H9 (cell line): Measurements from ENCODE around the gene SPRR4. TPM values are rescaled to one million over a fixed set of nuclear protein-coding genes. Genes with fewer than 3 reads are reported as not detected.
"Not testable (repeated sequence)": the region's sequence is repeated elsewhere in the genome, so short reads cannot be mapped to it uniquely, and the experiment has no call there.

ENCODE experiments used
- DNase-seq: peaks from one replicate; pipeline ENCODE4 v3.0.0-alpha.2; 2017
- H2AFZ ChIP-seq: one replicate; pipeline ENCODE4 v1.6.1; 2013; ENCODE audit warnings: mild to moderate bottlenecking, low read length, control low read depth, moderate library complexity
- H2AK5ac ChIP-seq: 2 replicates; pipeline ENCODE4 v1.6.1; 2013; ENCODE audit warnings: low read length, control low read depth, mixed read lengths; ENCODE audit not compliant: insufficient read length
- H2BK120ac ChIP-seq: one replicate; pipeline ENCODE4 v1.6.1; 2013; ENCODE audit warnings: low read depth, mild to moderate bottlenecking, low read length, control low read depth, inconsistent platforms; ENCODE audit not compliant: poor library complexity, severe bottlenecking
- H2BK12ac ChIP-seq: 2 replicates; pipeline ENCODE4 v1.6.1; 2013; ENCODE audit warnings: low read length, control low read depth, mixed read lengths, low read depth; ENCODE audit not compliant: insufficient read length
- H2BK15ac ChIP-seq: 2 replicates; pipeline ENCODE4 v1.6.1; 2013; ENCODE audit warnings: low read depth, low read length, control low read depth
- H2BK20ac ChIP-seq: one replicate; pipeline ENCODE4 v1.6.1; 2013; ENCODE audit warnings: low read depth, mild to moderate bottlenecking, low read length, control low read depth, inconsistent platforms; ENCODE audit not compliant: poor library complexity, severe bottlenecking
- H2BK5ac ChIP-seq: 2 replicates; pipeline ENCODE4 v1.6.1; 2013; ENCODE audit warnings: low read length, control low read depth, mixed read lengths; ENCODE audit not compliant: insufficient read length
- H3K14ac ChIP-seq: 2 replicates; pipeline ENCODE4 v1.6.1; 2013; ENCODE audit warnings: low read length, control low read depth; ENCODE audit not compliant: insufficient read depth
- H3K18ac ChIP-seq: 2 replicates; pipeline ENCODE4 v1.6.1; 2013; ENCODE audit warnings: low read depth, mild to moderate bottlenecking, mixed read lengths, low read length, control low read depth; ENCODE audit not compliant: insufficient read length
- H3K23ac ChIP-seq: 2 replicates; pipeline ENCODE4 v1.6.1; 2013; ENCODE audit warnings: low read length, control low read depth, mixed read lengths, low read depth; ENCODE audit not compliant: insufficient read length
- H3K23me2 ChIP-seq: 2 replicates; pipeline ENCODE4 v1.6.1; 2013; ENCODE audit warnings: low read depth, mild to moderate bottlenecking, mixed read lengths, low read length, control low read depth; ENCODE audit not compliant: insufficient read length, poor library complexity, severe bottlenecking
- H3K27ac ChIP-seq: 2 replicates; pipeline ENCODE4 v1.5.1; 2013; ENCODE audit warnings: low read length, control low read depth, mixed read lengths, low read depth; ENCODE audit not compliant: insufficient read length
- H3K27me3 ChIP-seq: 2 replicates; pipeline ENCODE4 v1.6.1; 2013; ENCODE audit warnings: low read length, control low read depth, inconsistent platforms; ENCODE audit not compliant: insufficient read depth
- H3K4ac ChIP-seq: 2 replicates; pipeline ENCODE4 v1.6.1; 2013; ENCODE audit warnings: low read depth, mild to moderate bottlenecking, control low read depth, inconsistent platforms, low read length, moderate library complexity
- H3K4me1 ChIP-seq: 2 replicates; pipeline ENCODE4 v1.6.1; 2013; ENCODE audit warnings: low read length, control low read depth, inconsistent platforms; ENCODE audit not compliant: insufficient read depth
- H3K4me2 ChIP-seq: 2 replicates; pipeline ENCODE4 v1.6.1; 2013; ENCODE audit warnings: low read length, control low read depth, mixed read lengths; ENCODE audit not compliant: insufficient read length, insufficient read depth
- H3K56ac ChIP-seq: 2 replicates; pipeline ENCODE4 v1.6.1; 2013; ENCODE audit warnings: low read depth, mild to moderate bottlenecking, mixed read lengths, low read length, control low read depth; ENCODE audit not compliant: insufficient read length
- H3K79me1 ChIP-seq: 2 replicates; pipeline ENCODE4 v1.6.1; 2013; ENCODE audit warnings: low read depth, mild to moderate bottlenecking, moderate library complexity, low read length, control low read depth, inconsistent platforms; ENCODE audit not compliant: insufficient read depth, poor library complexity, severe bottlenecking
- H3K79me2 ChIP-seq: 2 replicates; pipeline ENCODE4 v1.6.1; 2013; ENCODE audit warnings: low read length, control low read depth, inconsistent platforms; ENCODE audit not compliant: insufficient read depth
- H3K9ac ChIP-seq: 2 replicates; pipeline ENCODE4 v1.6.1; 2013; ENCODE audit warnings: low read length, control low read depth, mixed read lengths; ENCODE audit not compliant: insufficient read length; ENCODE audit errors: extremely low read depth
- H3K9me3 ChIP-seq: one replicate; pipeline ENCODE4 v1.6.1; 2013; ENCODE audit warnings: low read depth, low read length, inconsistent platforms; ENCODE audit not compliant: control insufficient read depth
- H3T11ph ChIP-seq: one replicate; pipeline ENCODE4 v1.6.1; 2013; ENCODE audit warnings: mild to moderate bottlenecking, low read length, control low read depth, inconsistent platforms
- H4K20me1 ChIP-seq: one replicate; pipeline ENCODE4 v1.6.1; 2013; ENCODE audit not compliant: control insufficient read depth, insufficient read length, insufficient read depth
- H4K5ac ChIP-seq: 2 replicates; pipeline ENCODE4 v1.6.1; 2013; ENCODE audit warnings: low read depth, mild to moderate bottlenecking, mixed read lengths, low read length, control low read depth; ENCODE audit not compliant: insufficient read length
- H4K8ac ChIP-seq: replicated peaks from 2 replicates; pipeline ENCODE4 v1.6.1; 2013; ENCODE audit warnings: low read length, control low read depth, mixed read lengths, low read depth; ENCODE audit not compliant: insufficient read length
- H4K91ac ChIP-seq: 2 replicates; pipeline ENCODE4 v1.6.1; 2013; ENCODE audit warnings: low read depth, mild to moderate bottlenecking, moderate library complexity, mixed read lengths, low read length, control low read depth; ENCODE audit not compliant: insufficient read length
- H3K27ac Mint-ChIP-seq, 3 experiments: 2 replicates in 2 of 3; 3 replicates in 1 of 3; pipeline ENCODE4 v1.8.0; 2020 to 2021; ENCODE audit warnings: mixed read lengths in 3 of 3, mild to moderate bottlenecking in 1 of 3, moderate library complexity in 1 of 3
- H3K27me3 Mint-ChIP-seq: 2 replicates; pipeline ENCODE4 v1.8.0; 2021; ENCODE audit warnings: low read depth, mild to moderate bottlenecking, moderate library complexity, mixed read lengths
- H3K36me3 Mint-ChIP-seq, 3 experiments: 2 replicates in 2 of 3; 3 replicates in 1 of 3; pipeline ENCODE4 v1.8.0; 2020 to 2021; ENCODE audit warnings: low read depth in 3 of 3, mixed read lengths in 3 of 3; ENCODE audit not compliant: insufficient read depth in 1 of 3
- H3K4me1 Mint-ChIP-seq, 2 experiments: 2 replicates each; pipeline ENCODE4 v1.8.0; 2020; ENCODE audit warnings: mixed read lengths in 2 of 2
- H3K4me3 Mint-ChIP-seq, 2 experiments: 2 replicates in 1 of 2; 3 replicates in 1 of 2; pipeline ENCODE4 v1.8.0; 2020 to 2021; ENCODE audit warnings: mild to moderate bottlenecking in 2 of 2, mixed read lengths in 2 of 2, moderate library complexity in 1 of 2
- H3K9me3 Mint-ChIP-seq, 2 experiments: 2 replicates in 1 of 2; 3 replicates in 1 of 2; pipeline ENCODE4 v1.8.0; 2020; ENCODE audit warnings: mild to moderate bottlenecking in 2 of 2, mixed read lengths in 2 of 2, moderate library complexity in 1 of 2
- WGBS: extraction: QIAGEN DNeasy Blood & Tissue Kit; methylation state at CpG from one replicate; pipeline ENCODE4 v1.1.7; 2013; ENCODE audit warnings: missing lambda C conversion rate, low lambda C conversion rate, mixed read lengths; ENCODE audit not compliant: insufficient read length; ENCODE audit errors: extremely low coverage; 5-methylcytosine and 5-hydroxymethylcytosine counted together
- total RNA-seq: library from RNA; stranded (reverse); gene quantifications from 2 replicates; pipeline ENCODE4 v1.2.1, GENCODE V29; 2021

Gene SPRR4
- total RNA-seq, 1 experiment from 2014 or later = not detected

GRCh38 chr1:153021829-153022228 is 51.4 kb downstream of the SPRR4 start:
- not testable (repeated sequence) for H3K79me1 ChIP-seq, H3K27me3 ChIP-seq, H3K27me3 Mint-ChIP-seq, H2AFZ ChIP-seq, H3K9me3 Mint-ChIP-seq, H3K4ac ChIP-seq, H3K23ac ChIP-seq, H4K91ac ChIP-seq, H3K4me2 ChIP-seq, H4K5ac ChIP-seq, H2BK5ac ChIP-seq, H3K14ac ChIP-seq, H3K36me3 Mint-ChIP-seq, H3K18ac ChIP-seq, H2AK5ac ChIP-seq, H3K4me1 ChIP-seq, H2BK12ac ChIP-seq, H3T11ph ChIP-seq, H3K23me2 ChIP-seq, H4K20me1 ChIP-seq, H3K9ac ChIP-seq, H2BK15ac ChIP-seq, H3K27ac ChIP-seq, H2BK120ac ChIP-seq, H3K56ac ChIP-seq, H3K9me3 ChIP-seq, H4K8ac ChIP-seq, H2BK20ac ChIP-seq, DNase-seq, H3K4me3 Mint-ChIP-seq, H3K79me2 ChIP-seq
- WGBS = no CpG with 5 or more reads among the region's 2 CpGs
- Mint-ChIP-seq H3K27ac (peak overlapping the region in 1 of 3 experiments; percentile 80; a peak in 1 of 7 replicates), H3K4me1 (peaks cover 11 to 20% of the 10 kb centered on the region in 2 experiments)

Other genes starting within 250 kb of the SPRR4 start
- gene KPRP, start 212.6 kb upstream of the SPRR4 start, total RNA-seq = not detected in 2 replicates
- gene LCE1F, start 195.5 kb upstream of the SPRR4 start, total RNA-seq = not detected in 2 replicates
- not detected in 2 replicates for gene LCE1E, start 184.4 kb upstream of the SPRR4 start, total RNA-seq
- gene LCE1D, start 173.9 kb upstream of the SPRR4 start, total RNA-seq = not detected in 2 replicates
- gene LCE1C, start 164.0 kb upstream of the SPRR4 start, total RNA-seq = not detected in 2 replicates
- gene LCE1B, start 158.7 kb upstream of the SPRR4 start, total RNA-seq = not detected in 2 replicates
- not detected in 2 replicates for gene LCE1A, start 143.2 kb upstream of the SPRR4 start, total RNA-seq
- not detected in 2 replicates for gene LCE6A, start 127.8 kb upstream of the SPRR4 start, total RNA-seq
- gene LCE7A, start 110.7 kb upstream of the SPRR4 start, total RNA-seq = not detected in 2 replicates
- not detected in 2 replicates for gene SMCP, start 92.3 kb upstream of the SPRR4 start, total RNA-seq
- gene IVL, start 62.1 kb upstream of the SPRR4 start, total RNA-seq = not detected in 2 replicates
- not detected in 2 replicates for gene SPRR5, start 23.4 kb upstream of the SPRR4 start, total RNA-seq
- gene SPRR1A, start 13.4 kb downstream of the SPRR4 start, total RNA-seq = not detected in 2 replicates
- not detected in 2 replicates for gene SPRR3, start 31.1 kb downstream of the SPRR4 start, total RNA-seq
- not detected in 2 replicates for gene SPRR1B, start 60.6 kb downstream of the SPRR4 start, total RNA-seq
- not detected in 2 replicates for gene SPRR2D, start 70.5 kb downstream of the SPRR4 start, total RNA-seq
- not detected in 2 replicates for gene SPRR2A, start 86.9 kb downstream of the SPRR4 start, total RNA-seq
- gene SPRR2B, start 101.0 kb downstream of the SPRR4 start, total RNA-seq = not detected in 2 replicates
- gene SPRR2E, start 123.9 kb downstream of the SPRR4 start, total RNA-seq = not detected in 2 replicates
- not detected in 2 replicates for gene SPRR2F, start 142.9 kb downstream of the SPRR4 start, total RNA-seq
- gene SPRR2G, start 180.2 kb downstream of the SPRR4 start, total RNA-seq = not detected in 2 replicates
- gene LELP1, start 232.8 kb downstream of the SPRR4 start, total RNA-seq = not detected in 2 replicates
- not detected in 2 replicates for gene PRR9, start 246.9 kb downstream of the SPRR4 start, total RNA-seq